ENCODE results near the gene DNAH7.
"Not testable (repeated sequence)": the region's sequence is repeated elsewhere in the genome, so short reads cannot be mapped to it uniquely, and the experiment has no call there.

DNAH7 gene

GRCh38 chr2:195709901-195710806 lies 358.5 kb downstream of the DNAH7 start:
- DNase-seq = no peak

DNA sequence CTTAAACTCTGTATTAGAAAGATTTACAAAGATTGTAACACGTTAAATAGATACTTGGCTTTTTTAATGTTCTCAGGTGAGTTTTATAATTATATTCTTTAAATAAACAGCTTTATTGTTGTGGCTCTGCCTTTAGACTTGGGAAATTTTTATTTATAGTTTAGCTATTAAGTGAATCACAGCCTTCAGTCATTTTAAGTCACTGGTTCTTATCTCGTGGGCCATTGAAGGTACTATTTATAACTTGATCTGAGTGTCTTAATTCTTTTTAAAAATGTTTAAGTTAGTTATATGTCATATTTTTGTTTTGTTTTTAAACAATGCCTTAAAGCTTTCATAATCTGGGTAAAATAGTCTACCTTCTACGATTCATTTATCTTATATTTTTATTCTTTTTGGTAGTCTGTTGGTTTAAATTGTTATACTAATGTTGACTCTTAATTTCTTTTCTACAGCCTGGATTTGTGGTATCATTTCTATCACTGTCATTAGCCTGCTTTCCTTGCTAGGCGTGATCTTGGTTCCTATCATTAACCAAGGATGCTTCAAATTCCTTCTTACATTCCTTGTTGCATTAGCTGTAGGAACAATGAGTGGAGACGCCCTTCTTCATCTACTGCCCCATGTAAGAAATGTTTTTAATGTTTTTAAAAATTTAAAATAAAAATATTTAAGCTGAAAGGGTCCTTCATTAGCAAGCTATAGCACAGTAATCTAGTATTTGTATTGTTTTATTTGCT lies 362.3 kb downstream of the DNAH7 start:
- DNase-seq = no peak

DNA sequence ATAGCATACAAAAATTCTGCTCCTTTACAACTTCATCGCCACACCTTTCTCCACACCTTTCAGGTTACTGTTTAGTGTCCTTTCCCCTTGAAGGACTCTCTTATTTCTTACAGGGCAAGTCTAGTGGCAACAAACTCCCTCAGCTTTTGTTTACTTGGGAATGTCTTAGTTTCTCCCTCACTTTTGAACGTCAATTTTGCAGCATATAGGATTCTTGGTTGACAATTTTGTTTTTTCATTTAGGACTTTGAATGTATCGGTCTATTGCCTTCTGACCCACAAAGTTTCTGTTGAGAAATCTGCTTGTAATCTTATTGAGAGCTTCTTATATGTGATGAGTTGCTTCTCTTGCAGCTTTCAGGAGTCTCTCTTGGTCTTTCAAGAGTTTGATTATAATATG lies 368.2 kb downstream of the DNAH7 start:
- no peak for DNase-seq

DNA sequence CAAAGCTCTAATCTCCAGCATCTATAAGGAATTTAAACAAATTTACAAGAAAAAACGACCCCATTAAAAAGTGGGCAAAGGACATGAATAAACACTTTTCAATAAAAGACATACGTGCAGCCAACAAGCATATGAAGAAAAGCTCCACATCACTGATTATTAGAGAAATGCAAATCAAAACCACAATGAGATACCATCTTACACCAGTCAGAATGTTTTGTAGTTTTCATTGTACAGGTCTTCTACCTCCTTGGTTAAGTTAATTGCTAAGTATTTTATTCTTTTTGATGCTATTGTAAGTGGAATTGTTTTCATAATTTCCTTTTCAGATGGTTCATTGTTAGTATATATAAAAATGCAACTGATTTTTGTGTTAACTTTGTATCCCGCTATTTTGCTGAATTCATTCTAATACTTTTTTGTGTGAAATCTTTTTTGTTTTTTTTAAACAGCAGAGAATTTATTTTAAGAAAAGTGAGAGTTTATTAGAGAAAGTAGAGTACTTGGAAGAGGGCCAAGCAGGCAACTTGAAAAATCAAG lies 370.9 kb downstream of the DNAH7 start:
- no peak for DNase-seq

- no peak for DNase-seq
These were observed 372.6 kb downstream of the DNAH7 start for GRCh38 chr2:195696012-195696411.

DNA sequence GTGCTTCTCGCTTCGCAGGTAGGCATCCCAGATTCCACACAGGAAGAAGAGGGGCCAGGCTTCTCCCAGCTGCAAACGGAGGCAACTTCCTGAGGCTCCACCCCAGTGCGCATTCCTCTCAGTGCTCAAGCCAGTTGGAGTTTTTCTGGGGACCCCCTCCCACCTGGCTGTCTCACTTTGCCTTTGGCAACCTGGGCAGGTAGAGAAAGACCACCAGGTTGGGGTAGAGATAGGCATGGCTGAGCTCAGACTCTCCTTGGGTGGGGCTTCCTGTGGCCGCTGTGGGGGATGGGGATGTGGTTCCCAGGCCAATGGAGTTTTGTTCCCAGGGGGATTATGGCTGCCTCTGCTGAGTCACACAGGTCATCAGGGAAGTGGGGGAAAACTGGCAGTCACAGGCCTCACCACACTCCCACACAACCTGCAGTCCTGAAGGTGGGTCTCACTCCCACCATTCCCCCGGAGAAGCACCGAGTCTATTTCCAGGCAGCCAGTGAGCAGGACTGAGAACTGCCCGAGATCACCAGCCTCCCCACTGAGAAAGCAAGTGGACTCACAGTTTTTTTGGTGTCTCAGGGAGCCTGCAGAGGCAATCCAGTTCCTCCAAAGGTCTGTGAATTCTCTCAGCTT lies 373.5 kb downstream of the DNAH7 start:
- DNase-seq = no peak

GRCh38 chr2:195694553-195694952 lies 374.1 kb downstream of the DNAH7 start:
- DNase-seq = no peak

DNA sequence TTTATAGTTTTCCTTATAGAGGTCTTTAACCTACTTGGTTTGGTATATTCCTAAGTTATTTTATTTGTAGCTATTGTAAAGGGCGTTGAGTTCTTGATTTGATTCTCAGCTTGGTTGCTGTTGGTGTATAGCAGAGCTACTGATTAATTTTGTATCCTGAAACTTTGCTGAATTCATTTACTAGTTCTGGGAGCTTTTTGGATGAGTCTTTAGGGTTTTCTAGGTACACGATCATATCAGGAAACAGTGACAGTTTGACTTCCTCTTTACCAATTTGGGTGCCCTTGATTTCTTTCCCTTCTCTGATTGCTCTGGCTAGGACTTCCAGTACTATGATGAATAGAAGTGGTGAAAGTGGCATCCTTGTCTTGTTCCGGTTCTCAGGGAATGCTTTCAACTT lies 376.1 kb downstream of the DNAH7 start:
- not testable (repeated sequence) for DNase-seq
